Osteoblast (primary cell): ENCODE results near the gene ANTXRL. TPM values are rescaled to one million over a fixed set of nuclear protein-coding genes. Genes with fewer than 3 reads are reported as not detected.

Experiments
- DNase-seq: peaks from one replicate; pipeline ENCODE4 v3.0.0; 2011; ENCODE audit warnings: low spot score, mixed read lengths; ENCODE audit not compliant: insufficient read length; ENCODE audit errors: missing footprints
- H2AFZ ChIP-seq: 2 replicates; pipeline ENCODE4 v1.6.0; 2011; ENCODE audit warnings: mild to moderate bottlenecking, low read length
- H3K27ac ChIP-seq: 2 replicates; pipeline ENCODE4 v1.5.1; 2011; ENCODE audit warnings: mild to moderate bottlenecking, low read depth, low read length, moderate library complexity
- H3K27me3 ChIP-seq: 2 replicates; pipeline ENCODE4 v1.6.0; 2012; ENCODE audit warnings: mild to moderate bottlenecking, control low read depth, inconsistent platforms, low read length, moderate library complexity; ENCODE audit not compliant: insufficient read depth
- H3K36me3 ChIP-seq: 2 replicates; pipeline ENCODE4 v1.5.1; 2011; ENCODE audit warnings: mild to moderate bottlenecking, low read length, control low read depth, moderate library complexity; ENCODE audit not compliant: insufficient read depth
- H3K4me1 ChIP-seq: 2 replicates; pipeline ENCODE4 v1.5.1; 2011; ENCODE audit warnings: mild to moderate bottlenecking, low read length, control low read depth, moderate library complexity; ENCODE audit not compliant: insufficient read depth
- H3K4me2 ChIP-seq: 2 replicates; pipeline ENCODE4 v1.6.0; 2011; ENCODE audit warnings: mild to moderate bottlenecking, low read length; ENCODE audit not compliant: insufficient read depth
- H3K4me3 ChIP-seq: fragments of 200-600 bp; sonication (generic); 3 replicates; pipeline ENCODE4 v1.5.1; 2012; ENCODE audit warnings: mild to moderate bottlenecking, low read length, inconsistent platforms; ENCODE audit not compliant: insufficient read depth
- H3K79me2 ChIP-seq: 2 replicates; pipeline ENCODE4 v1.6.0; 2012; ENCODE audit warnings: mild to moderate bottlenecking, low read length, control low read depth, inconsistent platforms; ENCODE audit not compliant: insufficient read depth
- H3K9me3 ChIP-seq: 2 replicates; pipeline ENCODE4 v1.5.1; 2011; ENCODE audit warnings: low read depth, low read length, control low read depth
- H4K20me1 ChIP-seq: 2 replicates; pipeline ENCODE4 v1.6.0; 2012; ENCODE audit warnings: mild to moderate bottlenecking, low read length, control low read depth; ENCODE audit not compliant: insufficient read depth
- total RNA-seq: library from RNA; depleted of rRNA; stranded (reverse); fragments of >200 nt; gene quantifications from 2 replicates; pipeline ENCODE4 v1.2.3, GENCODE V29; 2012
- TF ChIP-seq, protein P1 (sequence below): IDR thresholded peaks from 2 replicates; pipeline ENCODE4 v1.5.1; 2011; ENCODE audit warnings: mild to moderate bottlenecking, low read depth, low read length, moderate library complexity; ENCODE audit errors: extremely low read depth

The ANTXRL gene
- total RNA-seq, 1 donor = not detected

GRCh38 chr10:46296641-46297141, 9.9 kb downstream of the ANTXRL start:
- H3K4me3 ChIP-seq = no peak overlapping the region
- H2AFZ ChIP-seq = no peak overlapping the region
- H3K79me2 ChIP-seq = no peaks in the 10 kb centered on the region
- no peaks in the 10 kb centered on the region for H3K36me3 ChIP-seq
- no peak overlapping the region for H3K4me2 ChIP-seq
- no peaks in the 10 kb centered on the region for H3K27me3 ChIP-seq
- no peak overlapping the region for H3K27ac ChIP-seq
- H3K4me1 ChIP-seq = no peaks in the 10 kb centered on the region
- H3K9me3 ChIP-seq = no peaks in the 10 kb centered on the region
- no peaks in the 10 kb centered on the region for H4K20me1 ChIP-seq
- TF ChIP-seq, protein P1, sequence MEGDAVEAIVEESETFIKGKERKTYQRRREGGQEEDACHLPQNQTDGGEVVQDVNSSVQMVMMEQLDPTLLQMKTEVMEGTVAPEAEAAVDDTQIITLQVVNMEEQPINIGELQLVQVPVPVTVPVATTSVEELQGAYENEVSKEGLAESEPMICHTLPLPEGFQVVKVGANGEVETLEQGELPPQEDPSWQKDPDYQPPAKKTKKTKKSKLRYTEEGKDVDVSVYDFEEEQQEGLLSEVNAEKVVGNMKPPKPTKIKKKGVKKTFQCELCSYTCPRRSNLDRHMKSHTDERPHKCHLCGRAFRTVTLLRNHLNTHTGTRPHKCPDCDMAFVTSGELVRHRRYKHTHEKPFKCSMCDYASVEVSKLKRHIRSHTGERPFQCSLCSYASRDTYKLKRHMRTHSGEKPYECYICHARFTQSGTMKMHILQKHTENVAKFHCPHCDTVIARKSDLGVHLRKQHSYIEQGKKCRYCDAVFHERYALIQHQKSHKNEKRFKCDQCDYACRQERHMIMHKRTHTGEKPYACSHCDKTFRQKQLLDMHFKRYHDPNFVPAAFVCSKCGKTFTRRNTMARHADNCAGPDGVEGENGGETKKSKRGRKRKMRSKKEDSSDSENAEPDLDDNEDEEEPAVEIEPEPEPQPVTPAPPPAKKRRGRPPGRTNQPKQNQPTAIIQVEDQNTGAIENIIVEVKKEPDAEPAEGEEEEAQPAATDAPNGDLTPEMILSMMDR = no peak
- no peak for DNase-seq

DNA sequence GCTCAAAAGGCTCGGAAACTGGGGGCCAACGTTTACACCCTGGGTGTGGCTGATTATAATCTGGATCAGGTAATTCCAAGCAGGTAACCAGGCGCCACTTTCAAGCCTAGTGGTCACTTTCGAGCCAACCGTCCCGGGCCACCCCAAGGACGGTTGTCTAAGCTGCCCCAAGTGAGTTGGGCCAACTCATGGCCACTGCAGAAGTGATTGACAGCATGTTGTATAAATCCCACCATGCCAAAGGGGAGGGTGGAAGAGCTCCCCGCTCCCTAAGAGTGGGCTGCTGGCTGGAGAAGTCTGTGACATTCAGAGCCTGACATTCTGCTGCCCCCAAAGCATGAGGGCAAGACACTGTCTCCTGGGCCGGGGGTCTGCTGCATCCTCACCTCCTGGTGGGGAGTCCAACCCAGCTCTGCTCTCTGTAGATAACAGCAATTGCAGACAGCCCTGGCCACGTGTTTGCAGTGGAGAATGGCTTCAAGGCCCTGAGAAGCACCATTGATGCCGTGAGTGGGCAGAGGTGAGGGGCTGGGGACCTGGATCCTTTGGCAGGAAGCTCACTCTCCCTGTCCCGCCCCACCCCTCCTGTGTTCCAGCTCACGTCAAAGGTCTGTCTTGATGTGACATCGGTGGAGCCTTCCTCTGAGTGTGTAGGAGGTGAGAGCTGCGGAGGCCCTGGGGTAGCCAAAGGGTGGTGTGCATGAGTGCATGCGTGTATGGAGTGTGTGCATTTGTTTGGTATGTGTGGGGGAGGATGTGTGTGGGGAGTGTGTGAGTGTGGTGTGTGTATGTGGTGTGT, 10.8 kb downstream of the ANTXRL start:
- H3K4me1 ChIP-seq = no peaks in the 10 kb centered on the region
- no peak overlapping the region for H2AFZ ChIP-seq
- H3K4me3 ChIP-seq = no peak overlapping the region
- H4K20me1 ChIP-seq = no peaks in the 10 kb centered on the region
- no peaks in the 10 kb centered on the region for H3K79me2 ChIP-seq
- no peaks in the 10 kb centered on the region for H3K36me3 ChIP-seq
- no peak overlapping the region for H3K27ac ChIP-seq
- DNase-seq = no peak
- no peaks in the 10 kb centered on the region for H3K9me3 ChIP-seq
- TF ChIP-seq, protein P1 = no peak
- no peak overlapping the region for H3K4me2 ChIP-seq
- H3K27me3 ChIP-seq = no peaks in the 10 kb centered on the region

GRCh38 chr10:46298477-46299285, 11.9 kb downstream of the ANTXRL start:
- no peaks in the 10 kb centered on the region for H3K4me1 ChIP-seq
- H3K27ac ChIP-seq = no peak overlapping the region
- no peak overlapping the region for H3K4me3 ChIP-seq
- H3K4me2 ChIP-seq = no peak overlapping the region
- H3K36me3 ChIP-seq = no peaks in the 10 kb centered on the region
- peak; percentile 10 for DNase-seq
- no peak overlapping the region for H2AFZ ChIP-seq
- H3K9me3 ChIP-seq = no peaks in the 10 kb centered on the region
- TF ChIP-seq, protein P1 = no peak
- H4K20me1 ChIP-seq = no peaks in the 10 kb centered on the region
- no peaks in the 10 kb centered on the region for H3K79me2 ChIP-seq
- no peaks in the 10 kb centered on the region for H3K27me3 ChIP-seq

GRCh38 chr10:46299286-46299535, 12.4 kb downstream of the ANTXRL start:
- H2AFZ ChIP-seq = no peak overlapping the region
- H4K20me1 ChIP-seq = no peaks in the 10 kb centered on the region

More at GRCh38 chr10:46299286-46299535, 12.4 kb downstream of the ANTXRL start:
- Histone ChIP-seq H3K27me3 (no peaks in the 10 kb centered on the region), H3K9me3 (no peaks in the 10 kb centered on the region), H3K4me2 (no peak overlapping the region), H3K4me3 (no peak overlapping the region), H3K79me2 (no peaks in the 10 kb centered on the region), H3K4me1 (no peaks in the 10 kb centered on the region), H3K27ac (no peak overlapping the region), H3K36me3 (no peaks in the 10 kb centered on the region)
- no peak for DNase-seq
- TF ChIP-seq, protein P1 = no peak
